Measurements from ENCODE around the gene FSD1. TPM values are rescaled to one million over a fixed set of nuclear protein-coding genes. Genes with fewer than 3 reads are reported as not detected.
"Not testable (repeated sequence)": the region's sequence is repeated elsewhere in the genome, so short reads cannot be mapped to it uniquely, and the experiment has no call there.

FSD1 gene
- total RNA-seq, 4 donors from 2014 or later = not detected

- in situ Hi-C loops (cut with MboI; ENCODE audit: low sequenced_read_pairs in 4 of 4) = loop anchor here in 3 of 4 donors (10.0 to 25.0 kb wide), 4 partner anchors 87 to 369 kb away; partner anchors contain the start of genes CHAF1A (in 1 of the 3), SH3GL1 (in 1 of the 3) and TNFAIP8L1 (in 1 of the 3)
- TF ChIP-seq POLR2A (IDR thresholded peaks at IDR 0.05) (no peak), CTCF (IDR thresholded peaks at IDR 0.05 in 4 of 5, conservative IDR thresholded peaks at IDR 0.05 in 1 of 5) (no peak)
Measured at GRCh38 chr19:4267901-4268815, 36.2 kb upstream of the FSD1 start.

GRCh38 chr19:4268816-4269430, 35.5 kb upstream of the FSD1 start:
- Histone ChIP-seq H3K4me3 (no peak overlapping the region), H3K36me3 (peaks cover 0 to 60% of the 10 kb centered on the region in 2 donors), H3K27me3 (no peaks in the 10 kb centered on the region), H3K27ac (no peak overlapping the region), H3K9me3 (no peaks in the 10 kb centered on the region), H3K4me1 (no peaks in the 10 kb centered on the region)
- in situ Hi-C loops (cut with MboI; ENCODE audit: low sequenced_read_pairs in 4 of 4) (loop anchor here in 3 of 4 donors (10.0 to 25.0 kb wide), 4 partner anchors 86 to 368 kb away; partner anchors contain the start of genes CHAF1A (in 1 of the 3), SH3GL1 (in 1 of the 3) and TNFAIP8L1 (in 1 of the 3)), intact Hi-C loops (cut with DNase I; ENCODE audit: low total_unique reads) (loop anchor here (5.0 kb wide), 1 partner anchor 133 kb away; the partner anchor contains the start of genes CHAF1A and SH3GL1)
- no peak for DNase-seq
- no peak for ATAC-seq
- no peak for TF ChIP-seq POLR2A (IDR thresholded peaks at IDR 0.05)
- TF ChIP-seq CTCF (IDR thresholded peaks at IDR 0.05 in 4 of 5, conservative IDR thresholded peaks at IDR 0.05 in 1 of 5) = no peak

More at GRCh38 chr19:4267901-4268815, 36.2 kb upstream of the FSD1 start:
- H3K27me3 ChIP-seq = no peaks in the 10 kb centered on the region
- DNase-seq = no peak
- no peak for ATAC-seq
- no peaks in the 10 kb centered on the region for H3K9me3 ChIP-seq
- H3K36me3 ChIP-seq = peaks cover 0 to 64% of the 10 kb centered on the region in 2 donors
- H3K4me1 ChIP-seq = no peaks in the 10 kb centered on the region
- H3K27ac ChIP-seq = no peak overlapping the region
- H3K4me3 ChIP-seq = no peak overlapping the region
- intact Hi-C loops (cut with DNase I; ENCODE audit: low total_unique reads) = loop anchor here (1.0 to 5.0 kb wide), 2 partner anchors 85 to 134 kb away; partner anchors contain the start of genes CHAF1A and SH3GL1

GRCh38 chr19:4272894-4273293, 31.5 kb upstream of the FSD1 start:
- intact Hi-C loops (cut with DNase I; ENCODE audit: low total_unique reads) (no loop called here), in situ Hi-C loops (cut with MboI; ENCODE audit: low sequenced_read_pairs in 4 of 4) (loop anchor here in 3 of 4 donors (25.0 kb wide), 3 partner anchors 139 to 364 kb away; partner anchors contain the start of genes CHAF1A (in 1 of the 3), SH3GL1 (in 1 of the 3) and TNFAIP8L1 (in 1 of the 3))
- DNase-seq = no peak
- H3K4me3 ChIP-seq = no peak overlapping the region
- ATAC-seq = no peak
- TF ChIP-seq POLR2A (IDR thresholded peaks at IDR 0.05) (no peak), CTCF (IDR thresholded peaks at IDR 0.05 in 4 of 5, conservative IDR thresholded peaks at IDR 0.05 in 1 of 5) (no peak)
- H3K27ac ChIP-seq = no peak overlapping the region
- peaks cover 0 to 2% (median 0%) of the 10 kb centered on the region in 3 donors for H3K27me3 ChIP-seq
- H3K4me1 ChIP-seq = no peaks in the 10 kb centered on the region
- H3K36me3 ChIP-seq = peaks cover 0 to 30% of the 10 kb centered on the region in 2 donors
- H3K9me3 ChIP-seq = no peaks in the 10 kb centered on the region

- H3K27ac ChIP-seq, DNase-seq: not testable (repeated sequence)
- in situ Hi-C loops (cut with MboI; ENCODE audit: low sequenced_read_pairs in 4 of 4) = loop anchor here in 3 of 4 donors (25.0 kb wide), 3 partner anchors 138 to 363 kb away; partner anchors contain the start of genes CHAF1A (in 1 of the 3), SH3GL1 (in 1 of the 3) and TNFAIP8L1 (in 1 of the 3)
Measured at GRCh38 chr19:4274321-4274686, 30.1 kb upstream of the FSD1 start.

More at GRCh38 chr19:4274321-4274686, 30.1 kb upstream of the FSD1 start:
- H3K4me3 ChIP-seq; H3K9me3 ChIP-seq; intact Hi-C loops (cut with DNase I; ENCODE audit: low total_unique reads); ATAC-seq; H3K4me1 ChIP-seq: not testable (repeated sequence)
- Histone ChIP-seq H3K27me3 (peaks cover 11 to 13% (median 13%) of the 10 kb centered on the region in 3 donors), H3K36me3 (peaks cover 0 to 17% of the 10 kb centered on the region in 2 donors)
